ENCODE data around the gene TEN1.

TEN1 gene

GRCh38 chr17:76024353-76024752 lies 45.3 kb downstream of the TEN1 start:
- no peak overlapping the region for H3K4me3 ChIP-seq (ENCODE audit: low read depth, low read length)
- DNase-seq (ENCODE audit: low read depth) = no peak
- no peak for TF ChIP-seq CTCF (IDR thresholded peaks at IDR 0.05; ENCODE audit: control insufficient read depth, extremely low read depth, insufficient read depth)

DNA sequence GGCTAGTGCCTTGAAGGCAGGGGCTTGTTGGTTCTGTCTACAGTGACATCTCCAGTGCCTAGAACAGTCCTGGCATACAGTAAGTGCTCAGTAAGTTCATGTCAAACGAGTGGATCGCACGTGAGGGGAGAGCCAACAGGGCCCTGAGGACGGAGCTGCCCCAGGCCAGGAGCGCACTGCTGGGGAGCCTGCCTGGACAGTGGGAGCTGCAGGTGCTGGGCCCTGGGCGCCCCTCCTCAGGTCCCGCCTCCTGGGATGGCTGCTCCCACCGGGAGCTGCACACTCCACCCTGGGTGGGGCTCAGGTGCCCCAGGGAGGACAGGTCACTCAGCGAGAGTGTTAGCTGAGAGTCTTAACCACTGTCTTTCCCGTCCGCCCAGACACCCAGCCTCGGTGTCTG lies 46.3 kb downstream of the TEN1 start:
- TF ChIP-seq CTCF (IDR thresholded peaks at IDR 0.05; ENCODE audit: control insufficient read depth, extremely low read depth, insufficient read depth) = no peak
- no peak overlapping the region for H3K4me3 ChIP-seq (ENCODE audit: low read depth, low read length)
- DNase-seq (ENCODE audit: low read depth) = no peak

DNA sequence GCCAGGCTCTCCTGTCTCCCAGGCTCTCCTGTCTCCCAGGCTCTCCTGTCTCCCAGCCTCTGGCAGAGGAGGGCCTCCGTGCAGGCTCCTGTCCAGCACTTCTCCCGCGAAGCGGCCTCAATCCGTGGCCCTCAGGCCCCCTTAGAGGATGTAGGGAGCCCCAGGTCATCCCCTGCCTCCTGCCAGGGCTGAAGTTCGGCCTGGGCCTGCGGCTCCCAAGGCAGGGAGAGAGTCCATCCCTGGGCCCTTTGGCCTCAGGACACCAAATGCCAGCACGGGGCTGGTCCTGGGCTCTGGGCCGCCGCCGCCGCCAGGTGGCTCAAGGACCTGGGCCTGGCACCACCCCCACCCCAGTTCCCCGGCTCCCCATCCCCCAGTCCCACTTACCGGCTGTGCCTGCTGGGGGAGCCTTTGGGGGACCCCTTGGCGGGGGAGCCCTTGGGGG lies 47.7 kb downstream of the TEN1 start:
- no peak for DNase-seq (ENCODE audit: low read depth)
- peak overlapping the region; percentile 64 for H3K4me3 ChIP-seq (ENCODE audit: low read depth, low read length)
- no peak for TF ChIP-seq CTCF (IDR thresholded peaks at IDR 0.05; ENCODE audit: control insufficient read depth, extremely low read depth, insufficient read depth)

- no peak for TF ChIP-seq CTCF (IDR thresholded peaks at IDR 0.05; ENCODE audit: control insufficient read depth, extremely low read depth, insufficient read depth)
- peak; percentile 74 for DNase-seq (ENCODE audit: low read depth)
- H3K4me3 ChIP-seq (ENCODE audit: low read depth, low read length) = peak within 1 kb of the TSS; percentile 64
These were observed 48.3 kb downstream of the TEN1 start, which contains the start of gene EVPL for GRCh38 chr17:76027159-76027839. Gene EVPL (minus strand): TSS chr17:76027306. CDS start chr17:76027198, 108 bp downstream.

DNA sequence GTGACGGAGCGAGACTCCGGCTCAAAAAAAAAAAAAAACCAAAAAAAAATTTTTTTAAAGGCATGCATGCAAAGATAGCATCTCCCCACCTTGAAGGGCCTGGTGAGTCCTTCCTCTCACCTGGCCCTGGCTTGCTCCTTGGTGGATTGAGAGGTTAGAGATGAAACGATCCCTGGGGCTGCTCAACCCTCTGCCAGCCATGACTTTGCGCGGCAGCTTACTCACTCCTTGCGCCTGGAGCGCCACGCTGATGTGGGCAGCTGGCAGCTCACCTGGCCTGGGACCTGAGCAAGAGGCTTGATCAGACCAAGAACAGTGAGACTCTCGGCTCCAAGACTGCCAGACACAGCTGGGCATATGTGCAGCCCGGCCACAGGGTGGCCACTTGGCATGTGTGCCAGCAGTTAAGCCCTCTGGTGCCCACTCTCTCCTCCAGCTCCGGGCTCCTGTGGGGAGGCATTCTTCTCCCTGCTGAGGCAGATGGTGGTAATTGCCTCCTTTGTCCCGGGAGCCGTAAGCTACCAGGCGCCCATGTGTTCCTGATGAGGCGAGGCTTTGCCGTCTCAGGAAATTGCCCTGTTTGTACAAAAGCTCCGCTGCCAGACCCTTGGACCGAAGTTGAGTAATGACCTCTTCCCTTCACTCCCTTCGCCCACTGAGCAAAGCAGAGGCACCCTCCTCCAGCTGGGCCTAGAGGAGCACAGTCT lies 53.2 kb downstream of the TEN1 start:
- no peak for DNase-seq (ENCODE audit: low read depth)
- TF ChIP-seq CTCF (IDR thresholded peaks at IDR 0.05; ENCODE audit: control insufficient read depth, extremely low read depth, insufficient read depth) = no peak
- H3K4me3 ChIP-seq (ENCODE audit: low read depth, low read length) = no peak overlapping the region

DNA sequence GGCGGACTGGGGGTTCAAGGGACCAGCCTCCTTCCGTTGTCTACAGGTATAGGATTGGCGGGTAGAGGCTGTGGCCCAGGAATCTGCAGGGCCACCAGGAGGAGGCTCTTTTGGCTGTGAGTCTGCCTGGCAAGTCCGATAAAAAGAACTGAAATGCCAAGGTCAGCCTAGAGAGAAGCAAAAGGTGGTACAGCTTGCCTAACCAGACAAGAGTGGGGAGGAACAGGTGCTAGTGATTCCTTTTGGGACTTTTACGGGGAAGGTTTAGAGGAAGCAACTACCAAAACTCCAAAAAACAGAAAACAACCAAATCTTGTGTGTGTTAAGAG lies 53.7 kb downstream of the TEN1 start:
- TF ChIP-seq CTCF (IDR thresholded peaks at IDR 0.05; ENCODE audit: control insufficient read depth, extremely low read depth, insufficient read depth) = no peak
- H3K4me3 ChIP-seq (ENCODE audit: low read depth, low read length) = no peak overlapping the region
- DNase-seq (ENCODE audit: low read depth) = no peak

Measured in LNCaP clone FGC (cell line).